NCI-H345 (cell line): Measurements from ENCODE around the gene RHBDF2.

Experiments
- DNase-seq: peaks from one replicate; lab custom pipeline; 2025; lab: John Stamatoyannopoulos, UW

The RHBDF2 gene

DNA sequence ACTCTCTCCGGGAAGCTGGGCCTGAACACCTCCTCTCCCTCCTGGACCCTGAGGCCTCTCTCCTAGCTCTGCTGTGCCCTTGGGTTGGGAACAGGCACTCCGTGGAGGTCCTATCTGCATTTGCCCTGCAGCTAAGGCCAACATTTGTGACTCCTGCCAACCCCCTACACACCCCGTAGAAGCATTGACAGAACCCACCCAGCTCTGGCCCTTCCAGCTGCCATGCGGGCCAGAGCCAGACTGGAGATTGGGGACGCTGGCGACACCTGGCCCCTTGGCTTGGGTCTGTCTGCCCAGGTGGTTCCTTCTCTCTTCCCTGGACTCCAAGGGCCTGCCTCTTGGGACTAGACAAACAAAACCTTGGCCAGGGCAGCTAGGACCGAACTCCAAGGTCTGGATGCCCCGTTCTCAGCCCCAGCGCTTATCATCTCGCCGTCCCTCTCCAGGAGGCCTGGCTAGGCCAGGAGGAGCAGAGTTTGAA lies 644 bp upstream of the RHBDF2 start:
- no peak for DNase-seq

DNA sequence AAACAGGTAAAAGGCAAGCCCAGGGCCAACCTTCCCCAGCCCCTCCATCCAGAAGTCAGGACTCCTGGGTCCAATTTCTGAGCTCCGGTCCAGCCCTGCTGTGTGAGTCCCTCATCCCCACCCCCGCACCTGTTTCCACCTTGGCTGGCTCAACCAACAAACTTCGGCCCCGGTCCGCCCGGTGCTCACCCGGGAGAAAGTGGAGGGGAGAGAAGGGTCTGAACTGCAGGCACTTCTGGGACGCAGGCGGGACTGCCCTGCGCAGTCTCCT lies 541 bp downstream of the RHBDF2 start:
- no peak for DNase-seq

DNA sequence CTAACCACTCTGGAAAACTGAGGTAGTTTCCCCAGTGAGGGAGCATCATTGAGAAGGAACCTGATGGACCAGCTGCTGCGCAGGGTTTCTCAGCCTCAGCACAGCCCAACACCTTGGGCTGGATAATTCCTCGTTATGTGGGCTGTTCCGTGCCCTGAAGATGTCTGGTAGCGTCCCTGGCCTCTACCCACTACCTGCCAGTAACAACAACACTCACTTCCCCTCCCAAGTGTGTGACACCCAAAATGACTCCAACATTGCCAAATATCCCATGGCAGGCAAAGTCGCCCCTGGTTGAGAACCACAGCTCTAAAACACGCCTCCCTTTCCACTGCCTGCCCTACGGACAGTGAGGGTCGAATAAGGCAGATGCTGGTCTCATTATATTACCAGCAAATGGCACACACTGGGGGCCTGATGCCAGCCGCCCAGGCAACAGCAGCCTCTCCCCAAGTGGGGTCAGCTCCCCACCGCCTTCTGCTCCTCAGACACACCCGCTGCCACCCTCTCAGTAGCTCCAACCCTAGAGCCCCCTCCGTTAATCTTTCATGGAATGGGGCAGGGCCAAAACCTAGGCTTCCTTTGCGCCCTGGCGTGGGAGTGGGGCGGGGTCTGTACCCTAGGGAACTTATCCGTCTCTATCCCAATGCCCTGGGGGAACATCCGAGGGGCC lies 1.0 kb downstream of the RHBDF2 start:
- no peak for DNase-seq

DNA sequence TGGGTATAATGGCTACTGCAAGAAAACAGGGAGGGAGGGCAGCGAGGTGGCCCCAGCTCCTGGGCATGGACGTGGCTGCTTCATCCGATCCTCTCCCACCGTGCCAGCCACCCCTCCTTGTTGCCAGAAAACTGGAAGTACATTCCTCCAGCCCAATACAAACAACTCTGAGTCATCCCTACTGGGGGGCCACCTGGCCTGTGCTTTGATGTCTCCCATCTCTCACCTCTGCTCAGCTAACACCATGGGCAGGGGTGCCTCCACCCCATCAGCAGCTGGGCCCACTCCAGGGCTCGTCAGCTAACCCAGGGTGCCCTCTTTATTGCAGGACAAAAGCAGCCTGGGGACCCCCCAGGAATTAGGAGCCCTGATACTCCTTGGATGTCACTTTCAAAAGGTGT lies 2.0 kb downstream of the RHBDF2 start:
- DNase-seq, result no peak

DNA sequence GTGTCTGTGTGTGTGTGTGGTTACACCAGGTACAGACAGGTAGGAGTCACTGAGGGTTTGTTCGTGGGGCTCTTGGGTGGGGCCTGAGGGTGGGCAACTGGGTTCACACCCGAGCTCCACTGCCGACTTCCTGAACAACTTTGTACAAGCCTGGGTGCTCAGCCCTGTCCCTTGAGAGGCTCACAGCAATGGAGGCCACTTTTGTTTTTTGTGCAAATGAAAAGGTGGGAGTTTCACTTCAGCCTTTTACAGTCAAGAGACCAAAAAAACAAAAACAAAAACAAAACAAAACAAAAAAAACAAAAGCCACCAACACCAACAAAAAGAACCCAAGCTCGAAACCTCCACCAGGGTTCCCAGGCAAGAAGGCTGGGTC lies 2.4 kb downstream of the RHBDF2 start:
- no peak for DNase-seq

DNA sequence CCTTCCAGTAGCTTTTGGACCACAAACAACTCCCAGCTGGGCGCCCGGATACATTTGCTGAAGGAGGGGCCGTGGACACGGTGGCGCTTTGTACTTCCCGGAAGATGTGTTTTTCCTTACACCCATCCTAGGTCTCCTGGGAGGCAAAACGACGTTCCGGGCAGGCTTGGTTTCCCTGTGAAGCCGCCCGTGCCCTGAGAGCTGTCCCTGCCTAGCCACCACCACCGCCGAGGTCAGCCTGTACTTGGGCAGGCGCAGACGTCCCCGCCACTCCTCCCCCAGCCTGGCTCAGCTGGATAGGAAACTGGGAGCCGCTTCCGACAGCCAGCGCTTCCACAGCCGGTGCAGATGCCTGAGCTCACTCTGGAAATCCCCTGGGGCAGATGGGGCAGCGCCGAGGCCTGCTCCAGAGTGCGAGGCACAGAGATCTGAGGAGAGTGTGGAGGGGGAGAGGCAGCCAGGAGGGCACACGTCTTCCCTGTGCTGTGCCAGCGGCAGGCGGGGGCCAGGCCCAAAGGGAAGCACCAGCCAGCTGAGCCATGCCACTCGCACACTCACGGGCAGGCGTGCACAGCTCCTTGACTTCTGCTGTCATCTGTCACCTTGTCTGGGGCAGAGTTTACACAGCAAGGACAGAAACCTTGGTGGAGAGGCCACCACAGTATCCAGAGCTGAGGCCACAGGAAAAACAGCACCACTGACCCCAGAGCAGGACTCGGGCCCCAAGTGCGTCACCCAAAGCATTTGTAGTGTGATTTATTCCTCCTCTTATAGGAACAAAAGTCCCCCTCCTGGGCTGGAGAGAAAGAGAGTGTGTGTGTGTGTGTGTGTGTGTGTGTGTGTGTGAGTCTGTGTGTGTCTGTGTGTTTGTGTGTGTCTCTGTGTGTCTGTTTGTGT lies 3.0 kb downstream of the RHBDF2 start:
- no peak for DNase-seq

DNA sequence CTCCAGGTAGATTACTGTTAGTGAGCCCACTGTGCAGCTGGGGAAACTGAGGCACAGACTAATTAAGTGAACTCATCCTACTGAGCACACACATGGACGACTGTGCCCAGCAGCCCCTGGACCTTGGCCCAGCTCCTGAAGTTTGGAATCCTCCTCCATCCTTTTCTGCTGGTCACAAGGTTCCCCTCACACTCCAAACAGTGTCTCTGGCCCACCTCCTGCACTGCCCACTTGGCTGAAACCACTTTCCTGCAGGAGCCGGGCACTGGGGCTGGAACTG lies 3.6 kb downstream of the RHBDF2 start:
- no peak for DNase-seq

DNA sequence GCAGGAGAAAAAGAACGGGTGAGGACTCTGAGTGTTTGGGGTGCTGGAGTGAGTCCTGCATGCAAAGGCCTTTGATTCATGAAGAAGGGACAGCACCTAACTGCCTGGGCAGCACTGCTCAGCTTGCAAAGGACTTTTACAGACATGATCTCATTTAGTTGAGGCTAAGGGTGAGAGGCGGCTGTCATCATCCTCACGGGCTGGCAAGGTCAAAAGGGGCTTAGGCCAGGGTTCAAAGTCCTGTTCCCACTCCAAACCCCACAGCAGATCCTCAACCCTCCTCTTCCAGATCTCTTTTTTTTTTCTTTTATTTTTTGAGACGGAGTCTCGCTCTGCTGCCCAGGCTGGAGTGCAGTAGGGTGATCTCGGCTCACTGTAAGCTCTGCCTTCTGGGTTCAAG lies 4.8 kb downstream of the RHBDF2 start:
- no peak for DNase-seq

DNA sequence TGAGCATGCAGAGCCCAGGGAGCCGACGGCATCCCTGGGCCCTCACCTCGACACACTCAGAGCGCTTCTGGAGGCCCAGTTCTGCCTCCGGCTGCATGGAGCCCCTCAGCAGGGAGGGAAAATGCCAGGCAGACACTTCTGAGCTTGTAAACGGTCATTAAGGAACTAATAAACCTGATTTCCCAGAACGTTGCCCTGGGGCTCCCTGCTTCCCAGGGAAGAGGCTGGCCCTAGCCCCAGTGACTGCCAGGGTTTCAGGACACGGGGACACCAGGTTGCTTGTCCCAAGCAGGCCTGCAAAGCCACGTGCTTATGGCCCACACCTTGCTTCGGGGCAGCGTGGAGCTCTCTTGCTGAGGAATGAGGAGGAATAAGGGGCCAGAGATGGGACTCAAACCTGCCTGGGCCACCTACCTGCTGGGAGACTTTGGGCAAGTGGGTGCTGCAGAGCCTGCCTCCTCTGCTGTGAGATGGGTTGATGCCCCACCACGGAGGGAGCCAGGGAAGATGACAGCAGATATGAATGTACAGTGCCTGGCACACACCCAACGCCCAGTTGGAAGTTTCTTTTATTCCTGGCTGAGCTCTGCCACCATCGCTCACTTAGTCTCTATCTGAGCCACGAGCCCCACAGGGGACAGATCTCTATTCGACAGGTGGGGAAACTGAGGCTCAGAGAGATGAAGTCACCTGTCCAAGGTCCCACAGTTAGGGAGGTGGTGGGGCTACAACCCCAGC lies 5.4 kb downstream of the RHBDF2 start:
- DNase-seq, result no peak

DNA sequence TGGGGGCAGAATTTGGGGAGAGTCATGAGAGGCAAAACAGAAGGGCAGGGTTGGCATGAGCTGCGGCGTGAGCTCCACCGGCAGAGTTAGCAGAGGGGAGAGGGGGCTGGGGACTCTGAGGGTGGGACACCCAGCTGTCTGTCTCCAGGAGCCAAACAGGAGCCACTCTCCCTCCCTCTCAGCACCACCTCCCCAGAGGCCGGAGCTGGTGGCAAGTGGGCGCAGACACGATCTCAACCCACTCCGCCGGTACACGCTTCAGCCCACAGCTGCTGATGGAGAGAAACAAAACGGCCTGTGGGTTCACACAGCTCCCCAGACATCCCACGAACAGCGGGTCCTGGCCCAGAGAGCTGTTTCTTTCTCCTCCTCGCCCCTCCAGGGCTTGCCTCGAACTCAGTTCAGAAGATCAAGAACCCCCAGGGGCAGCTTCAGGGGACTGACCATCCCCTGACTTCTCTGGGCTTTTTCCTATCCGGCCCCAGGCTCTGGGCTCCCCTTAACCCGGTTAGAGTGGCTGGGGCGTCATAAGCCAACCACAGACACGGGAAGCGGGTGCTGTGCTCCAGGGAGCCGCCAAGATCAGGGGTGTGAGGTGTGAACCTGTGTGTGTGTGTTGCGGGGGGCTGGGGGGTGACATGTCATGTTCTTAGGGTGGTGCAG lies 7.6 kb downstream of the RHBDF2 start:
- no peak for DNase-seq

DNA sequence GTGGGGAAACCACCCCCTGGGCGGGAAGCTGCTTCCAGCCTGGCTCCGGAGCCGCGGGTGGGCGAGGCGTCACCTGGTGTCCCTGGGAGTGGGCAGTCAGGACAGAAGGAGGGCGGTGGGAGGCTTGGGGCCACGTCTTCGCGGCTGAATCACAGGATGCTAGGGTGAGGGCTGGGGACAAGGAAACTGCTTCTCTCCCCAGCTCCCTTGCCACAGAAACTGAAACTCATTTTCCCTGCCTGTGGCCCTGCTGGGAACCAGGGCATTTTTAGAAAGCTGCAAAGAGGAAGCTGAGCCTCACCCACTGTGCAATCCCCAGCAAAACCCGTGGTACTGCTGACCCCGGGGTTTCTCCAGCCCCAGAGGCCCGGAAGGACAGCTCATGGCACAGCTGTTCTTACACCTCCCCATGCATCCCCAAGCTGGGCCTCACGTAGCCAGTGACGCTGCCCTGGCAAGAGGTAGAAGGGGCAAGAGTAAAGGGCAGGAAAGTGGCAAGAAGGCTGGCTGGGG lies 8.2 kb downstream of the RHBDF2 start:
- no peak for DNase-seq

DNA sequence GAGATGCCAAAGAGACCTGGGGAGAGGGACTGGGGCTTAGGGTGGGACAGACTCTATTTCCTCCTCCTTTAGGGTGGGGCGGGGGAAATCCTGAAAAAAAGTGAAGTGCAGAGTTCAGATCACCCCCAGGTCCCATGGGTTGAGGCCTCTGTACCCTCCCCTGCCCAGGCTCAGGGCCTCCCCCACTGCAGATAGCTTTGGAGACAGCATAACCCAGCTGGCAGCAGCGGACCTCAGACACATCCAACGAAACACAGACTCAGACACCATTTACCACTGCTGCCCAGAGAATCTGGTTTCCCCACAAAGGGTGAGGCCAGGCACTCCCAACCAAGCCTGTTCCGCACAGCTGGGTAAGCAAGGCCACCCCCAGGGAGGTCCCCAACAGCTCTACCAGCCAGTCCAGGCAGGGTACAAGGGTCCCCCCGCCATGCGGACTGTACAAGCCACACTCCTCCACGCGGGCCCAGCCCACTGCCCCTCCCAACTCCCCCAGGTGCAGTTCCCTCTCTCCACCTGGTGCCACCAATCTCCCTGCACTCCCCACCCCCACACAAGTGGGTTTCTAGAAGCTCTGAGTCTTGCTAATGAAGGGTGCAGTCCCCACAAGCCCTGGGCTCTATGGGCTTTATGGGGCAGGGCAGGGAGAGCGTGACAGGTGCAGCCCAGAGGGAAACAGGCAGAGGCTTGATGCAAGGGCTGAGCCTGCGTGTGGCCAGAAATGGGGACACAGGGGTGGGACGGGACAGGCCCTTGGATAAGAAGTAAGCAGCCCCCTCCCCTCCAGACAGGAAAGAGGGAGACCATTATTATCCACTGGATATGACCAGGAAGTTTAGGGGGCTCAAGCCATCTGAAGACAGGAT lies 8.9 kb downstream of the RHBDF2 start:
- DNase-seq, result no peak

DNA sequence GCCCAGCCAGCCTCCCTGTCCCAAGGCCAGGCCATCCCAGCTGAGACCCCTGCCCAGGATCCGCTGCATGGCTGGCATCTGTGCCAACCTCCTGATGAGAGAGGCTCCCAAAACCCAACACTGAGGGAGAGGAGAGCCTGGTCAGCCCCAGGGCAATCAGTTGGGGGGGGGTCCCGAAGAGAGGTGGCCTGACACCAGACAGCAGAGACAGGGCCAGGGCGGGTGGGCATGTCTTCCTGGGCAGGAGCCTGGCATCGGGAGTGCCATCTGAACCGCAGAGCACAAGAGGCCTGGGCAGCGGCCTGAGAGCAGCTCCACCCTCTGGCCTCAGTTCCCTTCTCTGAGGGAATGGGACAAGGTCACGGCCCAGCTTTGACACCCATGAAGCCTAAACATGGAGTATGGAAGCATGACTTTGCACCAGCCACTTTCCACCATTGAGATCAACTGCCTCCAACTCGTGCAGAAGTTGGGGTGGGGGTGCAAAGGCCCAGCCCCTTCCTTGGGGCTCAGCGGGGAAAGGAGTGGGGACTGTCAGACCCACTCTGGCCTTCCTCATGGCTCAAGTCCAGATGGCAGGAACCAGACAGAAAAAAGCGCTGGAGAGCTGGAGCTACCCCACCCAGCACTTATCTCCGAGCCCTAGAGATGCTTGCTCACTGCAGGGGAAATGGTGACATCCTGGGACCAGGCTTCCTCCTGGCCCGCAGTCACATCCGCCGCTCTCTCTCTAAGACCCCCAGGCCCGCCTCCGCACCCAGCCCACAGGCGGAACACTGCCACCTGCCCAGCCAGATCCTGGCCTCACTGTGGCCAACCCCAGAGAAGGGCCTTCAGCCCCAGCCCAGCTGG lies 9.7 kb downstream of the RHBDF2 start:
- no peak for DNase-seq

DNA sequence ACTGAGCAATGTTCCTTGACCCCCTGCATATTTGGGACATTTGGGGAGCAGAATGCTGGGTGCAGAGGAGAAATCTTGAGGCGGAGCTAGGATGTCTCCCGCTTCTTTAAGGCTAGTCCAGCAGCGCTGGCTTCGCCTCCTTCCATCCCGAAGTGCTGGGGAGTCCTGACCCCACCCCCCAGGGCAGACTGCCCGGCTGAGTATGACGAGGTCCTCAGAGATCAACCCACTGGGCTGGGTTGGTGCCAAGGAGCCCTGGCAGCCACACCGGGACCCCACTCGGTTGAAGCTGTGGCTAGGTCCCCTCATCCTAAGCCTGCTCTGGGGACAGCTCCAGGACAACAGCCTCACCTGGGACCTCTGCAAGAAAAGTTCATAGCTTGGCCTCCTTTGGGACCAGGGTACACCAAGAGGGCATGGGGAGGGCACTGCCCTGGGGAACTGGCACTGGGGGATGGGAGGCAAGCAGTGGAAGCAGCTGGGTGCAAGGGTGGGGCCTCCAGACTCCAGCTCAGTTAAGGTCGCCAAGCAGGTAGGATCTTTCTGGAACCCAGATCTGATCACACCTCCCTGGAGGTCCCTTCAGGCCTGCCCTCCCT lies 11.0 kb downstream of the RHBDF2 start:
- no peak for DNase-seq

DNA sequence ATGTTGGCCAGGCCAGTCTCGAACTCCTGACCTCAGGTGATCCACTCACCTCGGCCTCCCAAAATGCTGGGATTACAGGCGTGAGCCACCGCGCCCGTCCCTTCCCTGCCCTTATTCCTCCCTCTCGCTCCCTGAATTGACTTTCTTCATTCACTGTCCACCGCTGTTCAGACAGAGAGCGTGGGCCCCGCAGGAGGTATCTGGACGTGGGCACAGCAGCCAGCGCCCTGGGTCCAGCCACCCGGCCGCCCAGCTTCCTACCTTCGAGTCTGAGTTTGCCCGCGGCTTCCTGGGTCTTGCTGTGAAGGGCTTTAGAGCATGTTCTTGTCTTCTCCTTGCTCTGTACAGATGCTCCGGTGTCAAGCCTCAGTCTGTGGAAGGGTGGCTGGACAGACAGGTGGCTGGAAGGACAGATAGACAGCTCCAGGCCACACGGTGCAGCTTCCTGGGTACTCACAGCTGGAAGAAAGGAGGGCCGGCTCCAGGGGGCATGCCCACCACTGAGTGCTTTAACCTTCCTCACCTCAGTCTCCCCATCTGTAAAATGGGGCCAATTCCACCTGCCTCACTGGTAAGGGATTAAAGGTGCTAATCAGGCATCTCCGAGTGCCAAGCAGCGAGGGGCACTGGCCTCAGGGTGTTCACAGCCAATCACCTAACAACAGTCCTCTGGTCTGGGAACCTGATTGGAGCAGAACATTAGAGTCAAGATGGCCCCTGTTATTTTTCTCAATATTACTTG lies 13.6 kb downstream of the RHBDF2 start:
- DNase-seq, result no peak

DNA sequence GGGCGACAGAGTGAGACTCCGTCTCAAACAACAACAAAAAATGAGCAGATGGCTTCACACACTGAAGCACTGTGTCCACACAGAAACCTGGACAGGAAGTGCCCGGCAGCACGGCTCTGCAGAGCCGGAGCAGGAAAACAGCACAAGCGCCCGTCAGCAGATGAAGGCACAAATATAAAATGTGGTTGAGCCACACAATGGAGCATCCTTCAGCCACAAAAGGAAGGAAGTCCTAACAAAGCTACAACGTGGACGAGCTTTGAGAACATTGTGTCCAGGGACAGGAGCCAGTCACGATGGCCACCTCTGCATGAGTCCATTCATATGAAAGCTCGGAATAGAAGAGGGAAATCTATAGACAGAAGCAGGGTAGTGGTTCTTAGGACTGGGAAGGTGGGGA lies 15.7 kb downstream of the RHBDF2 start:
- peak; percentile 24 for DNase-seq

DNA sequence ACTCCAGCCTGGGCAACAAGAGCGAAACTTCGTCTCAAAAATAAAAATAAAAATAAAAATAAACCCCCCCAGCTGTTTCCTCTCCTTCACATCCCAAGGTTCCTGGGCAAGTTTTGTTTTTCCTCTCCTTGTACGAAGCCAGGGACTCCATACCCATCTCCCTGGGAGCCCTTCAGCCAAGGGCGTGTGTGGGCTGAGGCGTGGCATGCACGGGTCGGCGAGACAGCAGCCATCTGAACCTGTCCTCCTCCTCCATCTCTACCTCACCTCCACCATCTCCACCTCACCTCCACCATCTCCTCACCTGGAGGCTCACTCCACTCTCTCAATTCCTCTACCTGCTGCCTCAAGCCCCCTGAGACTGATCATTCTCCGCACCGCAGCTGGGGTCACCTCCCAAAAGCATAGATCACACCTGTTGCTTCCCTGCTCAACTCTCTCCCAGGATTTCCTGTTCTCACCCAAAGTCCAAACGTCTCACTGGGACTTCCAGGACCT lies 16.9 kb downstream of the RHBDF2 start:
- DNase-seq, result no peak

DNA sequence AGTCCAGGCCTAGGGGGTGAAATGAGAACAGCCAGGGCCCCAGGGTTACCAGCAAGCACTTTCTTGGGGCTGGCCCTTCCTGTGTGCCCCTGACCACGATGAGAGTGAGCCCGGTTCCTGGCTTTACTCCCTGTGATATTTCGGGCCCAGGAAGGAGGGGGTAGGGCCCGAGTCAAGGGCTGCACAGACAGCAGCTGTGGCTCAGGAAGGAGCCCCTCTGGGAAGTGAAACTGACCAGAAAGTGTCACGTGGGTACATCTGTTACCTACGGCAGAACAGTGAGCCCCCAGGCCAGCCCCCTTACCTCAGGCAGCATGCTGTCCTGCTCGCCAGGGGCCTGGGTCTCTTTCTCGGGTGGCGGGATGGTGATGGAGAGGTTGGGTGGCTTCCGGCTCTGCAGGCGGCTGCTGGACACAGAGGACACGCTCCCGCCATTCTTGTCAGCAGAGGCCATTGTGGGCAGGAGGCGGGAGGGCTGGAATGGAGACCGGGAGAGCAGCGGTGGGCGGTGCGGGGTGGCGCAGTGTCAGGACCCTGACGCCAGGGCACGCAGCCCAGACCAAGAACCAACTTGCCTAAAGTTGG lies 20.1 kb downstream of the RHBDF2 start:
- no peak for DNase-seq

DNA sequence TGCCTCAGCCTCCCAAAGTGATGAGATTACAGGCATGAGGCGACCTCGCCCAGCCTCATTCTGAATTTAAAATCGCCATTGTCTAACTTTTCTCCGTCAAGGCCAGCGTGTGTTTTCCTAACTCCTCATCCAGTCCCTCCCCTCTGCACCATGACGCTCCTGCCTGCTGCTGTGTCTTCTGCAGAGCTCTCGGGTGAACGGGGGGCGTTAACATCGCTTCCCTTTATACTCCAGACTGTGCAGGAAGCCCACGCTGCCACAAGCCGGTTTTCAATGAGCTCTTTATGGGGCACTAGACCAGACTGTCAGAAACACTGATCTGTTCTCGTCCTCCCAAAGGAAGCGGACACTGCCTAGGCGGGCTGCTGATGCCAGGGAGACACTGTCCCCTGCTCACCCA lies 20.6 kb downstream of the RHBDF2 start:
- DNase-seq, result no peak
